Smooth muscle cell of bladder (primary cell): ENCODE data around the gene PPP2R5B. TPM values are rescaled to one million over a fixed set of nuclear protein-coding genes. Genes with fewer than 3 reads are reported as not detected.

Source experiments
- total RNA-seq: library from RNA; depleted of rRNA; stranded (reverse); fragments of >200 nt; gene quantifications from 2 replicates; pipeline ENCODE4 v1.2.3, GENCODE V29; 2014

The PPP2R5B gene
- total RNA-seq, result 6.7 and 11.2 TPM in 2 replicates

DNA sequence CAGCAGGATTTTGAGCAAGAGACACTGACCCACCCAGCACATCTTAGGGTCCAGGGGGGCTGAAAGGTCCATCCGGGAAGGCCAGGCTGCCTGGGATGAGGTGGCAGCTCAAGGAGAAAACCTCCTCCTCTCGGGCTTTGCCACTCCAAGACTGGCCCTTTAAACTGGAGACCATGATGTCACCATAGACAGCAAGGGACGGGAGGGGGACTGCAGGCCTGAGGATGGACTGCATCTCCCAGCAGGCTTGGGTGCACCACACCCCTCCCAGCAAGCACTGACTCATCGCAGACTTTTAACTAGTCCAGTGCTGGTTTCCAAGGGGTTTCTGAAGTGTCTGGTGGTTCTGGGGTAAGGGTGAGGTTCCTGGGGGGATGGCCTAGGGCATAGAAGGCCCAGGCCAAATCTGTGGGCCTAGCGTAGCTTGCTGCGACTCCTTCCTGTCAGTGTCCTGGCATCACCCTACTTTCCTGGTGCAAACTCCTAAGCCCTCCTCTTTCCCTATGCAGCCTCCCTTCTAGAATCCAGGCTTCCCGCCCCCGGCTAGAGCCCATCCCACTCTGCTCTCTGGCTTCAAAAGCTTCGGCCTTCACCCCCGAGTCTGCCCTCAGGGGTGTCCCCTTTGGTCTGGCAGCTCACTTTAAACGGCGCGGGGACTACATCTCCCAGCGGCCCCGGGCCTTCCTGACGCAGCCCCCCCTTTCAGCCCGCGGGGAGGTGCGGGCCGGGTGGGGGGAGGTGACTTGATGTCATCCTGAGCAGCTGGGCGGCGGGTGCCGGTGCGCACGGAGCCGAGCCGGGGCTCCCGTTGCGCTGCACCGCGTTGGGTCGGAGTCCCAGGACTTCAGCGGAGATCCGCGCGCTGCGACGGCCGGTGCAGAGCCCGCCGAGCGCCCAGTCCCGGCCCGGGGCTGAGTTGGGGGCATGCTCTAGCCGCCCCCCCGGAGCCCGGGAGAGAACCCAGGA is at the start of gene PPP2R5B:
Gene PPP2R5B, plus strand, starts transcription at position 746 of the 966 bp plus-strand sequence. CDS start 1,046 bp downstream, outside the sequence.

DNA sequence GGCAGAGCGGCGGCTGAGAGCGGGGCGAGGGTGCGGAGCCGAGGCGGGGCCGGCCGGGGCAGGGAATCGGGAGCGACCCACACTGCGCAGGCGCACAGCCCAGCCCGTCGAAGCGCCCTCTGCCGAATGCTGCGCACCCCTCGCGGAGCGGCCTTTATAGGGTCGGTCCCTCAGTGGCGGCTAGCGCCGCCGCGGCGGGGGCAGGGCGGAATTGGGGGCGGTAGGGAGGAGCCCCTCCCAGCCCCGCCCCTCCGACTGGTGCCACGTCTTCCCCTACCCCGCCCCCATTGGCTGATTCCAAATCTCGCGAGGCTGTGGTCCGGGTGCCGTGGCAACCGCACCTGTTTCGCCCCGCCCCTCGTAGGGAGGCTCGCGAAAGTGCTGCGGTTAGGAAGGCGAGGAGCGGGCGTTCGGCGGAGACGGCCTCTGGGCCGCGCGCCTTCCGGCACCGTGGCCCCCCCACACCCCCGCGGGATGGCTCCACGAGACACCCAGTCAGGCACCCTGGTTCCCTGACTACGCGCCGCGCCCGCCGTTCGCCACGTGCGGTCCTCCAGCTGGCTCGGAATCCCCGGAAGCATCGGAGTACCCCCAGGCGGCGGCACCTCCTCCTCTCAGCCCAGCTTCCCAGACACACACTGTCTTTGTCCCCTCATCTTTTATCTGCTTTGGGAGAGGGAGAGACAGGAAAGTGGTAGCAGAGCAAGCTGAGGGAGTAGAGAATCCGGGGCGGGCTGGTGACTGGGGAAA is 45.8 kb upstream of the PPP2R5B start, which contains the start of gene EHD1:
Gene EHD1, minus strand, starts transcription at position 128 of the 750 bp plus-strand sequence. CDS start 157 bp downstream, outside the sequence.

DNA sequence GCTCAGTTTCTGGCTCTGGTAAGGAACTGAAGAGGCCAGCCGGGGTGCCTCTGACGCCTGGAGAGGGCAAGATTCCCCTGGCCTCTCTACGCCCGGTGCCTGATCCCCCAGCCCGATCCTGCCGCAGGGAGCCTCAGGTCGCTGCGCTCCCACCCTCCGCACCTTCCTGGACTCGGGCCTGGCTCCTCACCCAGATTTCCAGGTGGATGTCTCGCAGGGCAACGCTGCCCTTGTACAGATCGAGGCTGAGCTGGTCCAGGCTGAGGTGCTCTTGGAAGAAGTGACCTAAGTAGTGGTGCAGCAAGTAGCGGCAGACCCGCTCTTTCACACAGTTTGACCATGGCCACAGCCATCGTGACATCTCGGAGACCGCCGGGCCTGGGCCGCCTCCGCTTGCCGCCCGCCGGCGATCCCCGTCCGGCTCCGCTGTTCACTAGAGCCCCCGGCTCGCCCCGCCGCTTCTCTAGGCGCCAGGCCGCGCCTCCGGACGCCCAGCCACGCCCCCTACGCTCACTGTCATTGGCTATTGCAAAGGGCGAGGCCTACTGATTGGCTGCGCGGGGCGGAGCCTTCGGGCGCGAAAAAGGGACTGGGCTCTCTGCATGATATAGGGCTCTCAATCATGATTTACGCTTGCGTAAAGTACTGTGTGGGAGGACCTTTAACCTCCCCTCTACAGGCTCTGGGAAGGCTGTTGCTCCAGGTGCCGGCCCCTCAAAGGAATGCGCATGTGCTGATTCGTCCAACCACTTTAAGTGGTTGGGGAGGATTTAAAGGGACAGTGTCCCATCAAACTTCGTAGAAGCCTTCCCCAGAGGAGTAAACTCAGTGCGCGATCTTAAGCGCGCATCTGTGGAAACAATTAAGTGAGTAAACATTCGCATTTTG is 7.5 kb upstream of the PPP2R5B start, which contains the start of gene ATG2A:
Gene ATG2A, minus strand, starts transcription at position 435 of the 888 bp plus-strand sequence. Its CDS starts 74 bp downstream, at position 361.

DNA sequence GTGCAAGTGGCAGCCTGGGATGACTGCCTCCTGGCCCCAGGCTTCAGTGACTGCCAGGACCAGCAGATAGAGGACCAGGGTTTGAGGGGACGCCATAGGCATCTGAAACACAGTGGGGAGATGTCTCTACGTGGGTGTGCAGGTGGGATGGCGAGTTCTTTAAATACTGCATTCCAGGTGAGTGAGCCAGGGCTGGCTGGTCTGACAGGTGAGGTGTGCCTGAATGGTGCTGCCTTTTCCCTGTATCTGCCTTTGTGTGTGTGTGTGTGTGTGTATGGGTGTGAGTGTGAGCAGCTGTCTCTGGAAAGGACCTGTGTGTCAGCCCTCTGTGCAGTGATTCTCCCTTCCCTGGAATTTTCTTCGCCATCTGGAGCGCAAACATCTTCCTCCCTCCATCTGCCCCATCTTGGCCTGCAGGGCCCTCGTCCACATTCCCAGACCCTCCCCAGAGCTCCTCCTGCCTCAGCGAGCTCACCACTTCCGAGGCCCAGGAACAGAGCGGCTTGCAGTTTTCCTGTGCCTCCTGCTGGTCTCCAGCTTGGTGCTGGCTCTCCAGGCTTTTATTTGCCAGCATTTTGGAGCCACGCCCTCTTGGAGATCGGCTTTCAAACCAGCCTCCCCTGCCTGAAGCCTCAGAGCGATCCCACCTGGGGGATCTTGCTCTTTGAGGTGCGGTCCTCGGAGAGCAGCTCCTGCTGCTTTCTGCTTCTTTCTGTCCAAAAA is 11.0 kb downstream of the PPP2R5B start, which contains the start of gene GPHA2:
Gene GPHA2, minus strand, starts transcription at position 535 of the 723 bp plus-strand sequence. Its CDS starts 433 bp downstream, at position 102.

DNA sequence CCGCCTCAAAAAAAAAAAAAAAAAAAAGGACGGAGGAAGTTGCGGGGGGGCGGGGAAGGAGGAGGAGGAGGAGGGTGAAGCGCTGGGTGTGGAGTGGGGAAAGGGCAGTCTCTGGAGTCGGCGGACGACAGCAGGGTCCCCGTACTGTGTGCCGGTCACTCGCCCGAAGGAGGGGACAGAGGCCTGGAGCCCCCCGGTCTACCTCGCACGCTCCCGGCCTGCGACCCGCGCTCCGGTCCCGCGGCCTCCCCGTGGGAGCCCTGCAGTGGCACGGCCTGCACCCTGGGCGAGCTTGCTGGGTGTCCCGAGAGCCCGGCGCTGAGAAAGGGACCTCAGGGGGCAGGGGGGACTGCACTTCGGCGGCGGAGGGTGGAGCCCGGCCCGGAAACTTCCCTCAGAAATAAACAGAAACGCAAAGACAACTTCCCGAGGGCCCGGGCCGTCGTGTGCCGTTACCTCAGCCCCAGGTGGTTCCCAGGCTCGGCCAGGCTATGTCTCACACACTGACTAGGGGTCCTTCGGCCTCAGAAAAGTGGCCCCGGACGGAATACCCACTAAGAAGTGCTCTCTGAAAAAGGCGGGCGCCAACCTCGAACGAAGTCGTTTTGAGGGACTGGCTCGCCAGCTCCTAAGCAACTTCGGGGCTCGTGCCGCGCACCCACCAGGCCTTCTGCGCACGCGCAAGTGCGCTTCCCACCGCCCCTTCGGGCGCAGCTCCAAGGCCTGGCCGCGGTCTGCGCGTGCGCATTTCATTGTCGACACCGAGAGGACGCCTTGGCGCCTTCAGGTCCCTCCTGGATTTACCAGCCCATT is 47.1 kb downstream of the PPP2R5B start, which contains the start of gene MAJIN:
Gene MAJIN, minus strand, starts transcription at position 688 of the 813 bp plus-strand sequence. CDS start 12,703 bp downstream, outside the sequence.

Other genes starting within 250 kb of the PPP2R5B start
- gene NRXN2, start 201.5 kb upstream of the PPP2R5B start, total RNA-seq, result 0.57 and 0.74 TPM in 2 replicates
- gene RASGRP2, start 180.5 kb upstream of the PPP2R5B start, total RNA-seq, result 0.18 and 0.71 TPM in 2 replicates
- gene PYGM, start 164.7 kb upstream of the PPP2R5B start, total RNA-seq, result 0.57 and 3.1 TPM in 2 replicates
- gene SF1, start 146.1 kb upstream of the PPP2R5B start, total RNA-seq, result 49.1 and 65.5 TPM in 2 replicates
- 5.4 and 10.1 TPM in 2 replicates for gene MAP4K2, start 121.5 kb upstream of the PPP2R5B start, total RNA-seq
- gene MEN1, start 114.1 kb upstream of the PPP2R5B start, total RNA-seq, result 8.0 and 14.0 TPM in 2 replicates
- under 0.01 TPM in 2 replicates for gene CDC42BPG, start 80.0 kb upstream of the PPP2R5B start, total RNA-seq
- 48.1 and 54.9 TPM in 2 replicates for gene EHD1, start 46.1 kb upstream of the PPP2R5B start, total RNA-seq
- 6.5 and 8.0 TPM in 2 replicates for gene ATG2A, start 7.5 kb upstream of the PPP2R5B start, total RNA-seq
- gene GPHA2, start 11.2 kb downstream of the PPP2R5B start, total RNA-seq, result not detected in 2 replicates
- not detected in 2 replicates for gene MAJIN, start 47.4 kb downstream of the PPP2R5B start, total RNA-seq
- gene BATF2, start 72.3 kb downstream of the PPP2R5B start, total RNA-seq, result 0.37 and 0.71 TPM in 2 replicates
- 77.1 and 85.5 TPM in 2 replicates for gene ARL2, start 89.5 kb downstream of the PPP2R5B start, total RNA-seq
- 4.8 and 6.9 TPM in 2 replicates for gene SNX15, start 102.8 kb downstream of the PPP2R5B start, total RNA-seq
- gene SAC3D1, start 116.5 kb downstream of the PPP2R5B start, total RNA-seq, result 5.0 and 6.4 TPM in 2 replicates
- 23.9 and 27.7 TPM in 2 replicates for gene NAALADL1, start 133.9 kb downstream of the PPP2R5B start, total RNA-seq
- 0.85 and 1.2 TPM in 2 replicates for gene CDCA5, start 159.4 kb downstream of the PPP2R5B start, total RNA-seq
- gene ZFPL1, start 159.5 kb downstream of the PPP2R5B start, total RNA-seq, result 36.1 and 36.6 TPM in 2 replicates
- gene VPS51, start 171.5 kb downstream of the PPP2R5B start, total RNA-seq, result 150 and 176 TPM in 2 replicates
- gene TM7SF2, start 187.2 kb downstream of the PPP2R5B start, total RNA-seq, result 22.8 and 28.9 TPM in 2 replicates
- gene ZNHIT2, start 193.0 kb downstream of the PPP2R5B start, total RNA-seq, result 6.3 and 7.5 TPM in 2 replicates
- 477 and 542 TPM in 2 replicates for gene FAU, start 197.4 kb downstream of the PPP2R5B start, total RNA-seq
- 34.8 and 41.3 TPM in 2 replicates for gene MRPL49, start 197.6 kb downstream of the PPP2R5B start, total RNA-seq
- 16.8 and 18.1 TPM in 2 replicates for gene SYVN1, start 209.8 kb downstream of the PPP2R5B start, total RNA-seq
- gene SPDYC, start 245.5 kb downstream of the PPP2R5B start, total RNA-seq, result not detected in 2 replicates